PC-3 (cell line): ENCODE results near the gene COL9A1.

Experiments
- EZH2 ChIP-seq: fragments of 300-600 bp; sonication (generic); IDR thresholded peaks from one replicate; pipeline ENCODE4 v1.6.1; 2017; ENCODE audit warnings: antibody characterized with exemption, mild to moderate bottlenecking, low read length; ENCODE audit not compliant: unreplicated experiment
- TF ChIP-seq, protein P1 (sequence below): fragments of 300-600 bp; sonication (generic); conservative IDR thresholded peaks from 2 replicates; pipeline ENCODE4 v1.5.1; 2017; ENCODE audit warnings: antibody characterized with exemption, low read depth, mild to moderate bottlenecking, low read length

- TF ChIP-seq, protein P1, sequence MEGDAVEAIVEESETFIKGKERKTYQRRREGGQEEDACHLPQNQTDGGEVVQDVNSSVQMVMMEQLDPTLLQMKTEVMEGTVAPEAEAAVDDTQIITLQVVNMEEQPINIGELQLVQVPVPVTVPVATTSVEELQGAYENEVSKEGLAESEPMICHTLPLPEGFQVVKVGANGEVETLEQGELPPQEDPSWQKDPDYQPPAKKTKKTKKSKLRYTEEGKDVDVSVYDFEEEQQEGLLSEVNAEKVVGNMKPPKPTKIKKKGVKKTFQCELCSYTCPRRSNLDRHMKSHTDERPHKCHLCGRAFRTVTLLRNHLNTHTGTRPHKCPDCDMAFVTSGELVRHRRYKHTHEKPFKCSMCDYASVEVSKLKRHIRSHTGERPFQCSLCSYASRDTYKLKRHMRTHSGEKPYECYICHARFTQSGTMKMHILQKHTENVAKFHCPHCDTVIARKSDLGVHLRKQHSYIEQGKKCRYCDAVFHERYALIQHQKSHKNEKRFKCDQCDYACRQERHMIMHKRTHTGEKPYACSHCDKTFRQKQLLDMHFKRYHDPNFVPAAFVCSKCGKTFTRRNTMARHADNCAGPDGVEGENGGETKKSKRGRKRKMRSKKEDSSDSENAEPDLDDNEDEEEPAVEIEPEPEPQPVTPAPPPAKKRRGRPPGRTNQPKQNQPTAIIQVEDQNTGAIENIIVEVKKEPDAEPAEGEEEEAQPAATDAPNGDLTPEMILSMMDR: no peak
- no peak for TF ChIP-seq EZH2
These were observed 121.8 kb downstream of the COL9A1 start for GRCh38 chr6:70180901-70181599.
